Measurements from ENCODE around the gene LRP11.
"Not testable (repeated sequence)": the region's sequence is repeated elsewhere in the genome, so short reads cannot be mapped to it uniquely, and the experiment has no call there.

DNA sequence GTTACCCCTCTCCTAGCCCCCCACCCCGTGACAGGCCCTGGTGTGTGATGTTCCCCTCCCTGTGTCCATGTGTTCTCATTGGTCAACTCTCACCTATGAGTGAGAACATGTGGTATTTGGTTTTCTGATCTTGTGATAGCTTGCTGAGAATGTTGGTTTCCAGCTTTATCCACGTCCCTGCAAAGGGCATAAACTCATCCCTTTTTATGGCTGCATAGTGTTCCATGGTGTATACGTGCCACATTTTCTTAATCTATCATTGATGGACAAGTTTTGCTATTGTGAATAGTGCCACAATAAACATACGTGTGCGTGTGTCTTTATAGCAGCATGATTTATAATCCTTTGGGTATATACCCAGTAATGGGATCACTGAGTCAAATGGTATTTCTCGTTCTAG lies 27.7 kb upstream of the LRP11 start:
- TF ChIP-seq, protein P1, sequence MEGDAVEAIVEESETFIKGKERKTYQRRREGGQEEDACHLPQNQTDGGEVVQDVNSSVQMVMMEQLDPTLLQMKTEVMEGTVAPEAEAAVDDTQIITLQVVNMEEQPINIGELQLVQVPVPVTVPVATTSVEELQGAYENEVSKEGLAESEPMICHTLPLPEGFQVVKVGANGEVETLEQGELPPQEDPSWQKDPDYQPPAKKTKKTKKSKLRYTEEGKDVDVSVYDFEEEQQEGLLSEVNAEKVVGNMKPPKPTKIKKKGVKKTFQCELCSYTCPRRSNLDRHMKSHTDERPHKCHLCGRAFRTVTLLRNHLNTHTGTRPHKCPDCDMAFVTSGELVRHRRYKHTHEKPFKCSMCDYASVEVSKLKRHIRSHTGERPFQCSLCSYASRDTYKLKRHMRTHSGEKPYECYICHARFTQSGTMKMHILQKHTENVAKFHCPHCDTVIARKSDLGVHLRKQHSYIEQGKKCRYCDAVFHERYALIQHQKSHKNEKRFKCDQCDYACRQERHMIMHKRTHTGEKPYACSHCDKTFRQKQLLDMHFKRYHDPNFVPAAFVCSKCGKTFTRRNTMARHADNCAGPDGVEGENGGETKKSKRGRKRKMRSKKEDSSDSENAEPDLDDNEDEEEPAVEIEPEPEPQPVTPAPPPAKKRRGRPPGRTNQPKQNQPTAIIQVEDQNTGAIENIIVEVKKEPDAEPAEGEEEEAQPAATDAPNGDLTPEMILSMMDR (conservative IDR thresholded peaks at IDR 0.05 in 1 of 2, IDR thresholded peaks at IDR 0.05 in 1 of 2; ENCODE audit: low read depth in 1 of 2, low read length in 2 of 2), result not testable (repeated sequence)
- TF ChIP-seq EZH2 (IDR thresholded peaks at IDR 0.05; ENCODE audit: low read length, missing control alignments), result not testable (repeated sequence)

Data from fibroblast of lung (primary cell).